ENCODE data around the gene SLC7A7. TPM values are rescaled to one million over a fixed set of nuclear protein-coding genes. Genes with fewer than 3 reads are reported as not detected.

Gene SLC7A7
- total and polyA plus RNA-seq, 12 donors = 4.0 to 30.5 (median 17.7) TPM

DNA sequence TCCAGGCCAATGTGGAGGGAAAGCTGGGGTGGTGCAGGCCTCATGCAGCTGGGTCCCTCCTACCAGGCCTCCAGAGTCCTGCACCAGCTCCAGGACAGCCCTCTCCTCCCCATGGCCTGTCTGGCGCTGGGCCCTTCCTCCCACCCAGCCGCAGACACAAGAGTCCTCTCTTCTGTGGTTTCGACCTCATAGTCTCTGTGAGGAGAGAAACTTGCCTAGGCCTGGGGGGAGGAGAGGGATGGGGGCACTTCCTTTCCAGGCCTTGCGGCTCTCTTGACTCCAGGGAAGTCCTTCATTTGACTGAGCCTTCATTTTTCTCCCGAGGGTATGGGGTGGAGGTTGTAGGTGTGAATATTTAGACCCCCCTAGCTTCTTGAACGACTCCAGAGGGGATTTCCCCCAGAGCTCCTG is 23.4 kb upstream of the SLC7A7 start:
- intact Hi-C loops (cut with DNase I) = no loop called here
- Histone ChIP-seq H3K4me3 (peak overlapping the region in 1 of 4 donors; percentile 64), H3K4me1 (replicated peaks in 1 of 2) (peaks cover 17 to 27% of the 10 kb centered on the region in 2 donors), H3K27ac (peak overlapping the region in 3 of 5 donors; percentile 74 to 90 (median 83)), H3K9me3 (replicated peaks in 1 of 3) (no peaks in the 10 kb centered on the region), H3K36me3 (replicated peaks in 1 of 2) (peaks cover 0 to 42% of the 10 kb centered on the region in 2 donors), H3K27me3 (no peaks in the 10 kb centered on the region)
- TF ChIP-seq POLR2A (IDR thresholded peaks at IDR 0.05) (no peak), CTCF (IDR thresholded peaks at IDR 0.05) (no peak)
- WGBS, 4 donors = 50 to 62% (median 55%) methylated on average over 6 of the region's 6 CpGs
- peak in 2 of 7 donors; percentile 21 for DNase-seq

GRCh38 chr14:22837750-22838538 is 22.7 kb upstream of the SLC7A7 start:
- Histone ChIP-seq H3K4me3 (peak overlapping the region; percentile 20 to 90 (median 74)), H3K9me3 (replicated peaks in 1 of 3) (no peaks in the 10 kb centered on the region), H3K27ac (peak overlapping the region; percentile 61 to 90 (median 74)), H3K36me3 (replicated peaks in 1 of 2) (peaks cover 0 to 39% of the 10 kb centered on the region in 2 donors), H3K4me1 (replicated peaks in 1 of 2) (peaks cover 17 to 27% of the 10 kb centered on the region in 2 donors), H3K27me3 (no peaks in the 10 kb centered on the region)
- peak in 4 of 7 donors; percentile 32 to 57 (median 48) for DNase-seq
- 23 to 65% (median 38%) methylated on average over 13 to 25 of the region's 25 CpGs for WGBS, 4 donors
- intact Hi-C loops (cut with DNase I) = no loop called here
- no peak for TF ChIP-seq CTCF (IDR thresholded peaks at IDR 0.05)
- no peak for TF ChIP-seq POLR2A (IDR thresholded peaks at IDR 0.05)

DNA sequence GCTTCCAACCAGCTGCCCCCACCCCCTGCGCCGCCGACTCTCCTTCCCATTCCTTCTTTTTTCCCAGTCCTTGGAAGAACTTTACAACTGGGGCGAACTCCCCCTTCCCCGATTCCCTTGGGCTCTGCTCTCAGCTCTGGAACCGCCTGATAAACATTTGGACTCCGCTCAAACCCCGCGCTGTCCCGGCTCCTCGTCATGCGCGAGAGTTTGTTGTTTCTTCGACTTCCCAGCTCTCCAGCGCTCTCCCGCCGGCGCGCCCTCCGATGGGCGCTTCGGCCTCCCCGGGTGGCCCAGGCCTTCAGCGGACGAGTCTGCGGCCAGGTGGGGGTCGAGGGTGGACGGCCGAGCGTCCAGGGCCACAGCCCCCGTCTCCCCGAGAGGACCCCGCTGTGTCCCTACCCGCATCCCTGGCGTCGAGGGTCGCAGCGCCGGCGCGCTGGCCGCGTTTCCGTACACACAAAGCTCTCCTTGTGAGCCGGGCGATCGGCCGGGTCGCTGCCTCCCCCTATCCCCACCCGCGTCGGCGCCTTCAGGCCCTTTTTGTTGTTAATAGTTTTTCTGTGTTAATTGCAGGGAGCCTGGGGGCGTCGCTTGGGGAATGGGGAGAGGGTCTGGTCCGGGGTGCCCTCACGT is 22.0 kb upstream of the SLC7A7 start:
- Histone ChIP-seq H3K4me3 (peak overlapping the region; percentile 20 to 90 (median 74)), H3K9me3 (replicated peaks in 1 of 3) (no peaks in the 10 kb centered on the region), H3K27ac (peak overlapping the region; percentile 61 to 90 (median 74)), H3K4me1 (replicated peaks in 1 of 2) (peaks cover 17 to 27% of the 10 kb centered on the region in 2 donors), H3K36me3 (replicated peaks in 1 of 2) (peaks cover 0 to 32% of the 10 kb centered on the region in 2 donors), H3K27me3 (no peaks in the 10 kb centered on the region)
- intact Hi-C loops (cut with DNase I) = no loop called here
- peak; percentile 63 to 83 (median 75) for DNase-seq
- 2 to 5% (median 2%) methylated on average over 24 to 57 of the region's 57 CpGs for WGBS, 4 donors
- TF ChIP-seq CTCF (IDR thresholded peaks at IDR 0.05) (no peak), POLR2A (IDR thresholded peaks at IDR 0.05) (peak in 1 of 2 donors; percentile 58)
